Liver (tissue), 9 donors: ENCODE measurements around the gene GPR32. TPM values are rescaled to one million over a fixed set of nuclear protein-coding genes. Genes with fewer than 3 reads are reported as not detected.

ENCODE experiments used
- DNase-seq: peaks from one replicate; pipeline ENCODE4 v3.0.0-alpha.2; 2017; ENCODE audit warnings: low spot score
- H3K27ac ChIP-seq, 2 donors: one replicate each; pipeline ENCODE4 v1.7.0; 2013; ENCODE audit warnings: inconsistent platforms in 2 of 2, low read length in 2 of 2, control low read depth in 1 of 2, low read depth in 1 of 2, mild to moderate bottlenecking in 1 of 2
- H3K27me3 ChIP-seq, 4 donors: one replicate each; pipeline versions ENCODE4 v1.6.1 to v1.7.0; 2013; ENCODE audit warnings: low read length in 3 of 4, inconsistent platforms in 1 of 4, mild to moderate bottlenecking in 1 of 4, moderate library complexity in 1 of 4; ENCODE audit not compliant: control insufficient read depth in 4 of 4, insufficient read depth in 4 of 4
- H3K36me3 ChIP-seq, 4 donors: one replicate each; pipeline versions ENCODE4 v1.6.1 to v1.7.0; 2013; ENCODE audit warnings: low read length in 3 of 4, mild to moderate bottlenecking in 3 of 4, low read depth in 1 of 4, moderate library complexity in 1 of 4; ENCODE audit not compliant: control insufficient read depth in 4 of 4, insufficient read depth in 3 of 4
- H3K4me1 ChIP-seq, 4 donors: one replicate each; pipeline versions ENCODE4 v1.6.1 to v1.7.0; 2013; ENCODE audit warnings: low read length in 3 of 4, mild to moderate bottlenecking in 3 of 4, moderate library complexity in 1 of 4; ENCODE audit not compliant: control insufficient read depth in 4 of 4, insufficient read depth in 4 of 4
- H3K4me3 ChIP-seq, 3 donors: one replicate each; pipeline versions ENCODE4 v1.6.1 to v1.7.0; 2013; ENCODE audit warnings: low read length in 3 of 3, control low read depth in 1 of 3, low read depth in 1 of 3, mild to moderate bottlenecking in 1 of 3
- H3K9ac ChIP-seq, 2 donors: one replicate each; pipeline ENCODE4 v1.7.0; 2013; ENCODE audit warnings: low read length in 2 of 2, mild to moderate bottlenecking in 2 of 2, moderate library complexity in 2 of 2, control low read depth in 1 of 2, low read depth in 1 of 2
- H3K9me3 ChIP-seq, 4 donors: one replicate each; pipeline versions ENCODE4 v1.6.1 to v1.7.0; 2013; ENCODE audit warnings: low read length in 3 of 4; ENCODE audit not compliant: control insufficient read depth in 4 of 4
- EGR1 ChIP-seq, 2 donors: IDR thresholded peaks; 2 replicates each; pipeline ENCODE4 v1.6.1; 2016 to 2018; ENCODE audit warnings: antibody characterized with exemption in 2 of 2, low read depth in 2 of 2
- FOXA1 ChIP-seq: IDR thresholded peaks from 2 replicates; pipeline ENCODE4 v1.6.1; 2016; ENCODE audit warnings: antibody characterized with exemption
- FOXA2 ChIP-seq: IDR thresholded peaks from 2 replicates; pipeline ENCODE4 v1.6.1; 2016; ENCODE audit warnings: antibody characterized with exemption
- GABPA ChIP-seq, 2 donors: IDR thresholded peaks in 1 of 2; conservative IDR thresholded peaks in 1 of 2; 2 replicates each; pipeline ENCODE4 v1.6.1; 2016; ENCODE audit warnings: antibody characterized with exemption in 2 of 2, mild to moderate bottlenecking in 1 of 2, moderate library complexity in 1 of 2
- HNF4A ChIP-seq, 2 donors: conservative IDR thresholded peaks; 2 replicates each; pipeline ENCODE4 v1.6.1; 2016; ENCODE audit warnings: antibody characterized with exemption in 2 of 2, mild to moderate bottlenecking in 2 of 2
- HNF4G ChIP-seq: IDR thresholded peaks from 2 replicates; pipeline ENCODE4 v1.6.1; 2016; ENCODE audit warnings: antibody characterized with exemption
- JUND ChIP-seq, 2 donors: IDR thresholded peaks; 2 replicates each; pipeline ENCODE4 v1.6.1; 2016; ENCODE audit warnings: antibody characterized with exemption in 2 of 2
- NR2F2 ChIP-seq: IDR thresholded peaks from 2 replicates; pipeline ENCODE4 v1.6.1; 2016; ENCODE audit warnings: antibody characterized with exemption
- RAD21 ChIP-seq, 2 donors: IDR thresholded peaks; 2 replicates each; pipeline ENCODE4 v1.6.1; 2016; ENCODE audit warnings: antibody characterized with exemption in 2 of 2, mild to moderate bottlenecking in 2 of 2
- RXRA ChIP-seq, 2 donors: IDR thresholded peaks; 2 replicates each; pipeline ENCODE4 v1.6.1; 2017 to 2018; ENCODE audit warnings: antibody characterized with exemption in 2 of 2, mild to moderate bottlenecking in 1 of 2
- SP1 ChIP-seq: IDR thresholded peaks from 2 replicates; pipeline ENCODE4 v1.6.1; 2018; ENCODE audit warnings: antibody characterized with exemption, mild to moderate bottlenecking
- TAF1 ChIP-seq: conservative IDR thresholded peaks from 2 replicates; pipeline ENCODE4 v1.6.1; 2016; ENCODE audit warnings: antibody characterized with exemption, mild to moderate bottlenecking
- YY1 ChIP-seq: IDR thresholded peaks from 2 replicates; pipeline ENCODE4 v1.6.1; 2016; ENCODE audit warnings: antibody characterized with exemption, mild to moderate bottlenecking
- WGBS: extraction: QIAGEN DNeasy Blood & Tissue Kit; methylation state at CpG from one replicate; pipeline ENCODE4 v1.1.7; 2013; 5-methylcytosine and 5-hydroxymethylcytosine counted together
- polyA plus RNA-seq, 2 donors: library from polyadenylated mRNA; stranded (reverse) in 1 of 2; unstranded in 1 of 2; fragments of 200-250 nt in 1 of 2; fragments of >200 nt in 1 of 2; fragmentation: Nextera tagmentation in 1 of 2; extraction: Ambion mirVana in 1 of 2; gene quantifications; one replicate each; pipeline versions ENCODE4 v1.2.1 to v1.2.3, GENCODE V29; 2013 to 2015
- total RNA-seq, 2 donors: library from RNA; depleted of rRNA; stranded (reverse); fragments of >200 nt; gene quantifications; one replicate each; pipeline ENCODE4 v1.2.3, GENCODE V29; 2014
- TF ChIP-seq, protein P1 (sequence below): IDR thresholded peaks from 2 replicates; pipeline ENCODE4 v1.6.1; 2016; ENCODE audit warnings: antibody characterized with exemption
- TF ChIP-seq, protein P2 (sequence below): fragments of 150-350 bp; IDR thresholded peaks from 2 replicates; pipeline ENCODE4 v1.5.1; 2017; ENCODE audit warnings: improper control_type of control experiment, low read depth, low read length; ENCODE audit not compliant: missing input control
- TF ChIP-seq, protein P3 (sequence below): IDR thresholded peaks from 2 replicates; pipeline ENCODE4 v1.6.1; 2016; ENCODE audit warnings: antibody characterized with exemption, mild to moderate bottlenecking
- TF ChIP-seq, protein P4 (sequence below): IDR thresholded peaks from 2 replicates; pipeline ENCODE4 v1.6.1; 2016; ENCODE audit warnings: antibody characterized with exemption
- TF ChIP-seq, protein P5 (sequence below): IDR thresholded peaks from 2 replicates; pipeline ENCODE4 v1.6.1; 2016; ENCODE audit warnings: antibody characterized with exemption
- donor health status: healthy.
- donor health status: healthy.
- donor health status: healthy.
- donor health status: healthy.
- donor health status: healthy.

GPR32 gene
- total and polyA plus RNA-seq, 4 donors, result not detected

DNA sequence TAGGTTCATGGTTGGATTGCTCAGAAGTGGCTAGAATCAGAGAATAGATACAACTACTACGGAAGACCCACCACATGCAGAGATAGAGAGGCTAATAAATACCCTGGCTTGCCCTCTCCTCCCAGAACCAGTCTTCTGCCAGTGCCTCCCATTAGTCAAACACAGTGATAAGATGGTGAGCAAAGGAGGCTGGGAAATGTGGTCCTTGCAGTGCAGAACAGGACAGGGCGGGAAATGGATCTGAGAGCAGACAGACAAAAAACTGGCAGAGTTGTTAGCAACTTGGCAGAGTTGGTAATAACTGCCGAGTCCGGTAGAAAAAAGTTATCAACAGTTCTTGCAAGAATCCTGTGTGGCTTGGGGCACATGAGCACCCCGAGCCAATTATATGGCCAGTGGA lies 44.6 kb downstream of the GPR32 start (continued):
- TF ChIP-seq HNF4G (no peak), JUND (IDR thresholded peaks at IDR 0.05) (no peak), YY1 (no peak), FOXA2 (no peak)
- TF ChIP-seq, protein P1, sequence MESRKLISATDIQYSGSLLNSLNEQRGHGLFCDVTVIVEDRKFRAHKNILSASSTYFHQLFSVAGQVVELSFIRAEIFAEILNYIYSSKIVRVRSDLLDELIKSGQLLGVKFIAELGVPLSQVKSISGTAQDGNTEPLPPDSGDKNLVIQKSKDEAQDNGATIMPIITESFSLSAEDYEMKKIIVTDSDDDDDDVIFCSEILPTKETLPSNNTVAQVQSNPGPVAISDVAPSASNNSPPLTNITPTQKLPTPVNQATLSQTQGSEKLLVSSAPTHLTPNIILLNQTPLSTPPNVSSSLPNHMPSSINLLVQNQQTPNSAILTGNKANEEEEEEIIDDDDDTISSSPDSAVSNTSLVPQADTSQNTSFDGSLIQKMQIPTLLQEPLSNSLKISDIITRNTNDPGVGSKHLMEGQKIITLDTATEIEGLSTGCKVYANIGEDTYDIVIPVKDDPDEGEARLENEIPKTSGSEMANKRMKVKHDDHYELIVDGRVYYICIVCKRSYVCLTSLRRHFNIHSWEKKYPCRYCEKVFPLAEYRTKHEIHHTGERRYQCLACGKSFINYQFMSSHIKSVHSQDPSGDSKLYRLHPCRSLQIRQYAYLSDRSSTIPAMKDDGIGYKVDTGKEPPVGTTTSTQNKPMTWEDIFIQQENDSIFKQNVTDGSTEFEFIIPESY, result no peak

DNA sequence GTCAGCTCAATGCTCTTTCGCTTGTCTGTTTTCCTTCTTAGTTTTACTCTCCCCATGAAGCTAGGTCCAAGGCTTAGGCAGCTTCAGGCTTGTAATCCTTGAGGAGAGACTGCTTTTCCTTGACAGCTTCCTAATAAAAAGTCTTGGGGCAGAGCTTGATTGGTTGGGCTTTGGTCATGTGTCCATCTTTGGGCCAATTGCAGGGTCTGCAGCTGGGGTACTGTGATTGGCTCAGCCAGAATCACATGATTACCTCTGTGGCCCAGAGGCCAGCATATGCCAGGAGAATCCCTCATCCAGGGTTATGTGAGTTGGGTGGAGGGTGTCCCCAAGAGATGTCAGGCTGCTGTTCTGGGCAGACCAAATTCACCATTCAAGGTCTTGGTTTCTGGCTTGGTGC lies 45.2 kb downstream of the GPR32 start:
- TF ChIP-seq, protein P2, sequence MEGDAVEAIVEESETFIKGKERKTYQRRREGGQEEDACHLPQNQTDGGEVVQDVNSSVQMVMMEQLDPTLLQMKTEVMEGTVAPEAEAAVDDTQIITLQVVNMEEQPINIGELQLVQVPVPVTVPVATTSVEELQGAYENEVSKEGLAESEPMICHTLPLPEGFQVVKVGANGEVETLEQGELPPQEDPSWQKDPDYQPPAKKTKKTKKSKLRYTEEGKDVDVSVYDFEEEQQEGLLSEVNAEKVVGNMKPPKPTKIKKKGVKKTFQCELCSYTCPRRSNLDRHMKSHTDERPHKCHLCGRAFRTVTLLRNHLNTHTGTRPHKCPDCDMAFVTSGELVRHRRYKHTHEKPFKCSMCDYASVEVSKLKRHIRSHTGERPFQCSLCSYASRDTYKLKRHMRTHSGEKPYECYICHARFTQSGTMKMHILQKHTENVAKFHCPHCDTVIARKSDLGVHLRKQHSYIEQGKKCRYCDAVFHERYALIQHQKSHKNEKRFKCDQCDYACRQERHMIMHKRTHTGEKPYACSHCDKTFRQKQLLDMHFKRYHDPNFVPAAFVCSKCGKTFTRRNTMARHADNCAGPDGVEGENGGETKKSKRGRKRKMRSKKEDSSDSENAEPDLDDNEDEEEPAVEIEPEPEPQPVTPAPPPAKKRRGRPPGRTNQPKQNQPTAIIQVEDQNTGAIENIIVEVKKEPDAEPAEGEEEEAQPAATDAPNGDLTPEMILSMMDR, result no peak
- TF ChIP-seq, protein P3, sequence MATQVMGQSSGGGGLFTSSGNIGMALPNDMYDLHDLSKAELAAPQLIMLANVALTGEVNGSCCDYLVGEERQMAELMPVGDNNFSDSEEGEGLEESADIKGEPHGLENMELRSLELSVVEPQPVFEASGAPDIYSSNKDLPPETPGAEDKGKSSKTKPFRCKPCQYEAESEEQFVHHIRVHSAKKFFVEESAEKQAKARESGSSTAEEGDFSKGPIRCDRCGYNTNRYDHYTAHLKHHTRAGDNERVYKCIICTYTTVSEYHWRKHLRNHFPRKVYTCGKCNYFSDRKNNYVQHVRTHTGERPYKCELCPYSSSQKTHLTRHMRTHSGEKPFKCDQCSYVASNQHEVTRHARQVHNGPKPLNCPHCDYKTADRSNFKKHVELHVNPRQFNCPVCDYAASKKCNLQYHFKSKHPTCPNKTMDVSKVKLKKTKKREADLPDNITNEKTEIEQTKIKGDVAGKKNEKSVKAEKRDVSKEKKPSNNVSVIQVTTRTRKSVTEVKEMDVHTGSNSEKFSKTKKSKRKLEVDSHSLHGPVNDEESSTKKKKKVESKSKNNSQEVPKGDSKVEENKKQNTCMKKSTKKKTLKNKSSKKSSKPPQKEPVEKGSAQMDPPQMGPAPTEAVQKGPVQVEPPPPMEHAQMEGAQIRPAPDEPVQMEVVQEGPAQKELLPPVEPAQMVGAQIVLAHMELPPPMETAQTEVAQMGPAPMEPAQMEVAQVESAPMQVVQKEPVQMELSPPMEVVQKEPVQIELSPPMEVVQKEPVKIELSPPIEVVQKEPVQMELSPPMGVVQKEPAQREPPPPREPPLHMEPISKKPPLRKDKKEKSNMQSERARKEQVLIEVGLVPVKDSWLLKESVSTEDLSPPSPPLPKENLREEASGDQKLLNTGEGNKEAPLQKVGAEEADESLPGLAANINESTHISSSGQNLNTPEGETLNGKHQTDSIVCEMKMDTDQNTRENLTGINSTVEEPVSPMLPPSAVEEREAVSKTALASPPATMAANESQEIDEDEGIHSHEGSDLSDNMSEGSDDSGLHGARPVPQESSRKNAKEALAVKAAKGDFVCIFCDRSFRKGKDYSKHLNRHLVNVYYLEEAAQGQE, result no peak
- TF ChIP-seq RXRA (IDR thresholded peaks at IDR 0.05), result no peak
- no peak for TF ChIP-seq GABPA (IDR thresholded peaks at IDR 0.05 in 1 of 2, conservative IDR thresholded peaks at IDR 0.05 in 1 of 2)
- TF ChIP-seq, protein P1, result no peak
- no peak for TF ChIP-seq HNF4A (conservative IDR thresholded peaks at IDR 0.05)
- no peak for TF ChIP-seq NR2F2
- TF ChIP-seq TAF1, result no peak
- no peak for TF ChIP-seq SP1
- no peak for TF ChIP-seq HNF4G
- no peak for TF ChIP-seq FOXA1
- no peak for TF ChIP-seq YY1
- no peak for TF ChIP-seq JUND (IDR thresholded peaks at IDR 0.05)
- no peak for TF ChIP-seq FOXA2
- no peak for TF ChIP-seq EGR1 (IDR thresholded peaks at IDR 0.05; ENCODE audit: low read depth in 2 of 2)
- TF ChIP-seq, protein P4, sequence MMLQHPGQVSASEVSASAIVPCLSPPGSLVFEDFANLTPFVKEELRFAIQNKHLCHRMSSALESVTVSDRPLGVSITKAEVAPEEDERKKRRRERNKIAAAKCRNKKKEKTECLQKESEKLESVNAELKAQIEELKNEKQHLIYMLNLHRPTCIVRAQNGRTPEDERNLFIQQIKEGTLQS, result no peak
- no peak for TF ChIP-seq RAD21 (IDR thresholded peaks at IDR 0.05)
- TF ChIP-seq, protein P5, sequence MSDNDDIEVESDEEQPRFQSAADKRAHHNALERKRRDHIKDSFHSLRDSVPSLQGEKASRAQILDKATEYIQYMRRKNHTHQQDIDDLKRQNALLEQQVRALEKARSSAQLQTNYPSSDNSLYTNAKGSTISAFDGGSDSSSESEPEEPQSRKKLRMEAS, result no peak
- Histone ChIP-seq H3K27me3 (peaks cover 0 to 18% (median 13%) of the 10 kb centered on the region in 4 donors), H3K9ac (no peak overlapping the region), H3K4me3 (no peak overlapping the region), H3K4me1 (no peaks in the 10 kb centered on the region), H3K36me3 (no peaks in the 10 kb centered on the region), H3K27ac (no peak overlapping the region), H3K9me3 (no peaks in the 10 kb centered on the region)
- DNase-seq, result no peak
- 90% methylated on average over 1 of the region's 1 CpG for WGBS
